ENCODE results near the gene C7orf57. TPM values are rescaled to one million over a fixed set of nuclear protein-coding genes. Genes with fewer than 3 reads are reported as not detected.
A peak's percentile ranks its signal among the peaks of the same experiment; 100 is the strongest.

Gene C7orf57
- total RNA-seq, 1 donor from 2014 or later = not detected

DNA sequence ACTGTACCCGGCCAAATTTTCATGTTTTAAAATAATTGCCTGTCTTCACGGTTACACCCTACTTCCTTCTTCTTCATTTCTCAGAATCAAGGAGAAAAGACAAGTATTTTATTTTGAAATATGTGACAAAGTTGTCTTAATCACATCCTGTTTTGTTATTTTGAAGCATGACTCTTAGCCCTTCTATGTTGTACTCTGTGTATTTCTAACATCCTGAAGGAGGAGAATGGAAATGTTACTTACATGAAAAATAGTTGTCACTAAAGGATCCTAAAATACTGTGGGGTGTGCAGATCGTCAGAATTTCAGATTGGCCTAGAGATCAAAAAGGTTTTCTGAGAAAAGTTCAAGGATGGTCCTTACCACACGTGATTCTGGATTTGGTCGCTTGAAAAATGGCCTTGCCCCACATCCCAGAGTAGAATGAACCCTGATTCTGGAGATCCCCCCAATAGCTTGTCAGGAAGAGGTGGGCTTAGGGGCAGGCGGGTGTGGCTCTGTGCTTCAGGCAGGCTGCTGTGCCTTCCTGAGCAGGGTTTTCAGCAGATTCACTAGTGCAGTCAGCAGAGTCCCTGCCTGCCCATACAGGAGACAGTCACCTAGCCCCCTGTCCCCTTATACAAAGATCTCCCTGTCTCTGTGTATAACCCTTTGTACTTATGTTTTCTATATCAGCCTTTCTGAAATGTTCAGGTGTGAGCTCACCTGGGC, 62.3 kb downstream of the C7orf57 start:
- peaks cover 53% of the 10 kb centered on the region for H3K36me3 Mint-ChIP-seq (ENCODE audit: low read depth, unreplicated experiment)
- H3K27me3 Mint-ChIP-seq (ENCODE audit: unreplicated experiment) = no peaks in the 10 kb centered on the region
- peak overlapping the region; percentile 43 for H3K27ac Mint-ChIP-seq (ENCODE audit: unreplicated experiment)
- TF ChIP-seq, protein P1, sequence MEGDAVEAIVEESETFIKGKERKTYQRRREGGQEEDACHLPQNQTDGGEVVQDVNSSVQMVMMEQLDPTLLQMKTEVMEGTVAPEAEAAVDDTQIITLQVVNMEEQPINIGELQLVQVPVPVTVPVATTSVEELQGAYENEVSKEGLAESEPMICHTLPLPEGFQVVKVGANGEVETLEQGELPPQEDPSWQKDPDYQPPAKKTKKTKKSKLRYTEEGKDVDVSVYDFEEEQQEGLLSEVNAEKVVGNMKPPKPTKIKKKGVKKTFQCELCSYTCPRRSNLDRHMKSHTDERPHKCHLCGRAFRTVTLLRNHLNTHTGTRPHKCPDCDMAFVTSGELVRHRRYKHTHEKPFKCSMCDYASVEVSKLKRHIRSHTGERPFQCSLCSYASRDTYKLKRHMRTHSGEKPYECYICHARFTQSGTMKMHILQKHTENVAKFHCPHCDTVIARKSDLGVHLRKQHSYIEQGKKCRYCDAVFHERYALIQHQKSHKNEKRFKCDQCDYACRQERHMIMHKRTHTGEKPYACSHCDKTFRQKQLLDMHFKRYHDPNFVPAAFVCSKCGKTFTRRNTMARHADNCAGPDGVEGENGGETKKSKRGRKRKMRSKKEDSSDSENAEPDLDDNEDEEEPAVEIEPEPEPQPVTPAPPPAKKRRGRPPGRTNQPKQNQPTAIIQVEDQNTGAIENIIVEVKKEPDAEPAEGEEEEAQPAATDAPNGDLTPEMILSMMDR (IDR thresholded peaks at IDR 0.05; ENCODE audit: unreplicated experiment) = no peak
- H3K9me3 Mint-ChIP-seq (ENCODE audit: unreplicated experiment) = no peaks in the 10 kb centered on the region
- DNase-seq (ENCODE audit: low spot score) = no peak
- peaks cover 17% of the 10 kb centered on the region for H3K4me1 Mint-ChIP-seq (ENCODE audit: unreplicated experiment)
- peak overlapping the region; percentile 17 for H3K4me3 Mint-ChIP-seq (ENCODE audit: unreplicated experiment)

DNA sequence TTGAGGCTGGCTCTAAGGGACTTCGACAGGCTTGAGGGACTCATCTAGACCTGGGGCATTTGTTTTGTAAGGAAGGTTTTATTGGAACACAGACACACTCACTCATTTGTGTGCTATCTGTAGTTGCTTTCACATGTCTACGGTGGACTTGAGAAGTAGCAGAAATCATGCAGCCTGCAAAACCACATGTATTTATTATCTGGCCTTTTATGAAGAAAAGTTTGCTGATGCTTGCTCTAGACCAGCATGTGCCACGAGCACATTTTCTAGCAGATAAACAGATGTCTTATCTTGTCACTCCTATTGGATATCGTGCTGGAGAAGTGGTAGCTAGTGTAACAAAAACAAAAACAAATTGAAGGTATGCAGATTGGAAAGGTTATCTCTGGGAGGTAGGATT, 63.5 kb downstream of the C7orf57 start:
- TF ChIP-seq, protein P1 (IDR thresholded peaks at IDR 0.05; ENCODE audit: unreplicated experiment) = no peak
- H3K4me3 Mint-ChIP-seq (ENCODE audit: unreplicated experiment) = no peak overlapping the region
- H3K4me1 Mint-ChIP-seq (ENCODE audit: unreplicated experiment) = peaks cover 17% of the 10 kb centered on the region
- peaks cover 62% of the 10 kb centered on the region for H3K36me3 Mint-ChIP-seq (ENCODE audit: low read depth, unreplicated experiment)
- DNase-seq (ENCODE audit: low spot score) = no peak
- H3K27me3 Mint-ChIP-seq (ENCODE audit: unreplicated experiment) = peaks cover 1% of the 10 kb centered on the region
- H3K27ac Mint-ChIP-seq (ENCODE audit: unreplicated experiment) = no peak overlapping the region
- H3K9me3 Mint-ChIP-seq (ENCODE audit: unreplicated experiment) = no peaks in the 10 kb centered on the region

DNA sequence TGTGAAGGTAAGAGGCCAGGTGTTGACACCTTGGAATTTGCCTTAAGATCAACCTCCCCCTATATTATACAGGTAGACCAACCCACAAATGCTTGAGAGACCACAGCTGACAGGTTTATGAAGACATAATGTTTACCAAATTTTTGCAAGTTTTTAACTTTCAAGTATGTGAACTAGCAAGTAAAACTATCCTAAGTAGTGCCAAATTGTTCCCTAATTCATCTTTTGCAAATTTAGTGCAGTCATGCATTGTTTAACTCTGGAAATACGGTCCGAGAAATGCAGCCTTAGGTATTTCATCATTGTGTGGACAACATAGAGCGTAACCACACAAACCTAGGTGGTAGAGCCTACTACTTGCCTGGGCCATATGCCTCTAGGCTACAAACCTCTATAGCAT, 64.4 kb downstream of the C7orf57 start:
- DNase-seq (ENCODE audit: low spot score) = no peak
- Mint-ChIP-seq H3K27ac (ENCODE audit: unreplicated experiment) (no peak overlapping the region), H3K4me1 (ENCODE audit: unreplicated experiment) (peaks cover 13% of the 10 kb centered on the region), H3K9me3 (ENCODE audit: unreplicated experiment) (no peaks in the 10 kb centered on the region), H3K4me3 (ENCODE audit: unreplicated experiment) (peak overlapping the region; percentile 29), H3K27me3 (ENCODE audit: unreplicated experiment) (peaks cover 1% of the 10 kb centered on the region), H3K36me3 (ENCODE audit: low read depth, unreplicated experiment) (peaks cover 67% of the 10 kb centered on the region)
- TF ChIP-seq, protein P1 (IDR thresholded peaks at IDR 0.05; ENCODE audit: unreplicated experiment) = no peak

DNA sequence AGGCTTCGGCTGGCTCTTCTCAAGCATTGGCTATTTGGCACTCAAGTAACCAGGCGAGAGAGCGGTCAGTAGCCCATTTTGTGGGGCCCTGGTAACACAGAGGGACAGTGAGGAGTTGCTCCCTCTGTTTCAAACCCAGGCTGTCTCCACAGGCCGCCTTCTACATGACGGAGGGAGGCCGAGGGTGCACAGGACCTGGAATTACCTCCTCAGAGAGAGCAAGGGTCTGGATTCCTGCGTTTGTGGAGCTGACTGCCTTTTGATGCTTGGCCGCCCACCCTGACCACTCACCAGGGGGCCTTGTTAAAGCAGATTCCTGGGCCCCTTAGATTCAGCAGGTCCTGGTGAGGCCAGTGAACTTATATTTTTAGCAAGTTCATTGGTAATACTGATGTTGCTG, 66.0 kb downstream of the C7orf57 start:
- Mint-ChIP-seq H3K27me3 (ENCODE audit: unreplicated experiment) (peaks cover 4% of the 10 kb centered on the region), H3K36me3 (ENCODE audit: low read depth, unreplicated experiment) (peaks cover 68% of the 10 kb centered on the region), H3K4me3 (ENCODE audit: unreplicated experiment) (no peak overlapping the region), H3K4me1 (ENCODE audit: unreplicated experiment) (peaks cover 6% of the 10 kb centered on the region), H3K27ac (ENCODE audit: unreplicated experiment) (no peak overlapping the region), H3K9me3 (ENCODE audit: unreplicated experiment) (no peaks in the 10 kb centered on the region)
- DNase-seq (ENCODE audit: low spot score) = no peak
- TF ChIP-seq, protein P1 (IDR thresholded peaks at IDR 0.05; ENCODE audit: unreplicated experiment) = no peak

DNA sequence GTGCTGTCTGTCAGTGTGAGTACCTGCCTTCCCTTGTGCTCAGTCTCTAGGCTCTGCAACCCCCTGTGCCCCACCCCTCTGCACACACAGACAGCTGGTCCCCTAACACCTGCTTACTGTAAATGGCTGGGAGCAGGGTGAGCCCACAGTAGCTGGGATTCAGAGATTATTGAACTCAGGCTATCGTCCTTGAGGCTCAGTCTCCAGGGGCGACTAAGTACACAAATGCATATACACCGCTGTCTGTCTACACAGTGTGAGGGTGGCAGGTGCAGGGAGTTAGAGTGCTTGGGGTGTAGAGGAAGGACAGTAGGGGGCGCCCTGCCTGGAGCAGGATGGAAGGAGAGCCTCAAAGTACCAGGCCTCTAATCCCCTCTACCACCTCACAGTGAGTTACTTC, 66.6 kb downstream of the C7orf57 start:
- TF ChIP-seq, protein P1 (IDR thresholded peaks at IDR 0.05; ENCODE audit: unreplicated experiment) = no peak
- H3K36me3 Mint-ChIP-seq (ENCODE audit: low read depth, unreplicated experiment) = peaks cover 70% of the 10 kb centered on the region
- DNase-seq (ENCODE audit: low spot score) = no peak
- H3K4me3 Mint-ChIP-seq (ENCODE audit: unreplicated experiment) = no peak overlapping the region
- peaks cover 4% of the 10 kb centered on the region for H3K27me3 Mint-ChIP-seq (ENCODE audit: unreplicated experiment)
- H3K4me1 Mint-ChIP-seq (ENCODE audit: unreplicated experiment) = peaks cover 4% of the 10 kb centered on the region
- no peaks in the 10 kb centered on the region for H3K9me3 Mint-ChIP-seq (ENCODE audit: unreplicated experiment)
- H3K27ac Mint-ChIP-seq (ENCODE audit: unreplicated experiment) = no peak overlapping the region
